ENCODE data around the gene SLC4A9.

GRCh38 chr5:140362875-140363630 is 3.1 kb downstream of the SLC4A9 start:
- TF ChIP-seq CTCF (IDR thresholded peaks at IDR 0.05; ENCODE audit: low read depth, low read length, poor library complexity, severe bottlenecking) (peak; percentile 95), EZH2phosphoT487 (IDR thresholded peaks at IDR 0.05; ENCODE audit: borderline replicate concordance, low read length) (no peak)
